GM18873 (cell line): ENCODE results near the gene HAPLN3.

Source experiments
- ATAC-seq: cut with Tn5 transposase; IDR thresholded peaks from one replicate; pipeline ENCODE4 v1.9.1; 2021; ENCODE audit warnings: mild to moderate bottlenecking, moderate library complexity, moderate number of reproducible peaks; ENCODE audit not compliant: unreplicated experiment, low FRiP score

The HAPLN3 gene

DNA sequence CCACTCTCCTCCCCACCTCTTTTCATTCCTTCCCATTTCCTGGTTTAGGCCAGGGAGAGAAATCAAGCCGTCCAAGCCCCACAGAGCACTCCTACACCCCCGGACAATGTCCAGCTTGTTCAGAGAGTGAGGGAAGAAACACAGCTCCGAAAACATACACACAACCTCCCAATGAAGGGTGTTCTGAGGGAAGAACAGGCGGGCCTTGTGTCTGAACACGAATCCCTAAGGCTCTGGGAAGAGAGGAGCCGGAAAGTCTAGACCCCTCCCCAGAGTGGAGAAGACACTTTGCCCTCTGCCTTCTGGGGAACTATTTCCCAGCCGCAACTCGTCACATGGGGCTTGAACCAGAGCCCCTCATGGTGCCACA lies 61.6 kb downstream of the HAPLN3 start:
- ATAC-seq, result no peak

DNA sequence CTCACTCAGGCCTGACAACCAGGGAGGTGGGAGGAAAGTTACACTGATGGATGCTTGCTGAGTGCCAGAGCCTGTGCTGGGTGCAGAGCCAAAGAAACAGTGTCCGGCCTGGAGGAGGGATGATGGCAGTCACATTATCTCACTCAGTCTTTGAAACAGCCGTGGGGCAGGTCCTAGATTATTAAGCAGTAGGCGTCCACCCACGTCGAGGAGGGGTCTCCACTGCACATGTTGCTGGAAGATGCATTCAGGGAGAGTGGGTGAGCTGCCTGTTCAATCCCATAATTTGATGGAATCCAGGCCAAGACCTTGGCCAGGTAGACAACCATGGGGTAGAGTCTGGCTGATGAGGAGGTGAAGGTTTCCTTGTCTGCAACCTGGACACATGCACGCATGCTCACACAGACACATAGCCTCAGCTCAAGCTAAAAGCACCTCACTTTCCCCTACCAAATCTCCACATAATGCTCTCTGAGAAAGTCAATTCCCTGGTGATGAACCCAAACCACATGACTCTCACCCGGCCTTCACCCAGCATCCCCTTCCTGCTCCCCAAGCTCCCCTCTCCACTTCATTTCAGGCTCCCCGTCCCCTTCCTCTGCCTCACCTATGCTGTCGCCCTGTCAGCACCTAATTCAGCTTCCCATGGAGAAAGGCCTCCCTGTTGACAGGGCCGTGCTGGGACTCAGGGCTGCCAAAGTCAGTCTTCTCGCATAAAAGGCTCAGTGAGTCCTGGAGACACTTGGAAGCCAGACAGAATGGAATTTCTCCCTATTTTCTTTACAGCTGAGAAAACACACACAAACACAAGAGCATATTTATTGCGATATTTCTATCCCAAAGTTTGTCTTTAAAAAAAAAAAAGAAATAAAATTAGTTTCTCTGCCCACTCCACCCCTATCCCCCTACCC lies 62.3 kb downstream of the HAPLN3 start:
- ATAC-seq, result no peak

DNA sequence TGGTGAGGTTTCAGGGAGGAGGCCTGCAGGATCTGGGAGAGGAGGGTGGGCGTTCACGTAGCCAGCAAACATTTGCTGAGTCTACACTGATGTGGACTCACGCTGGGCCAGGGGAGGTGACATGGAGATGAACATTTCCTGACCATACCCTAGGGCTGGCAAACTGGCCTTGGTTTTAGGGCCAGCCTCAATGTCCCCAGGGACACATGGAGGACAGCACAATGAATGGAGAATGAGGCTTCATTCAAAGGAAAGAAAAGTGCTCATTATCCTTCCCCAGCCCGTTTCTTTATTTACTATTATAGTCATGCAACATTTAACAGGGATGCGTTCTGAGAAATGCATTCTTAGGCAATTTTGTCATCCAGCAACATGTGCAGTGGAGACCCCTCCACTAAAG lies 65.3 kb downstream of the HAPLN3 start:
- ATAC-seq, result no peak

DNA sequence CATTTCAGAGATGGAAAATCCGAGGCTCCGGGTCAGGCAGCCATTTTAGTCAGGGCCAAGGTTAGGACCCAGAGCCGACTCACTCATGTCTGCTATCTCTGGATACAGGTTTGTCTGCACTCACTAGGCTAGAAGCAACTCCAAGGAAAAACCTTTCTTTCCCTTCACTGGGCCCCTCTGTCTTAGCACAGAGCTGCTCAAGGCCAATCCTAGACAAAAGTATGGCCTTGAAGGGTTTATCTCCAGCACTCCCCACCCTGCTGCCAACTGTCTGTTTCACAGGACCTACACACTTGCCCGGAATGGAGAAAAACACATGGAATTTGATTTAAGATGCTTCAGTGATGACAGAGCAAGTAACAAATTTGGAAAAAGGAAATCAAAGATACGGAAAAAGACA lies 66.6 kb downstream of the HAPLN3 start:
- no peak for ATAC-seq
